Neuron (in vitro differentiated cells): ENCODE results near the gene LAMA5.

Source experiments
- H2AFZ ChIP-seq: one replicate; pipeline ENCODE4 v1.6.1; 2013; ENCODE audit warnings: low read depth, mild to moderate bottlenecking, inconsistent platforms, low read length, moderate library complexity
- H3K27me3 ChIP-seq: one replicate; pipeline ENCODE4 v1.6.1; 2013; ENCODE audit warnings: low read length; ENCODE audit not compliant: insufficient read depth
- H3K36me3 ChIP-seq: one replicate; pipeline ENCODE4 v1.6.1; 2013; ENCODE audit warnings: low read length; ENCODE audit not compliant: insufficient read depth
- H3K4me1 ChIP-seq: one replicate; pipeline ENCODE4 v1.6.1; 2013; ENCODE audit warnings: low read length; ENCODE audit not compliant: insufficient read depth
- H3K4me3 ChIP-seq: 2 replicates; pipeline ENCODE4 v1.5.1; 2013; ENCODE audit warnings: mild to moderate bottlenecking, low read length, moderate library complexity
- H3K9me3 ChIP-seq: one replicate; pipeline ENCODE4 v1.6.1; 2013; ENCODE audit warnings: low read length

The LAMA5 gene

DNA sequence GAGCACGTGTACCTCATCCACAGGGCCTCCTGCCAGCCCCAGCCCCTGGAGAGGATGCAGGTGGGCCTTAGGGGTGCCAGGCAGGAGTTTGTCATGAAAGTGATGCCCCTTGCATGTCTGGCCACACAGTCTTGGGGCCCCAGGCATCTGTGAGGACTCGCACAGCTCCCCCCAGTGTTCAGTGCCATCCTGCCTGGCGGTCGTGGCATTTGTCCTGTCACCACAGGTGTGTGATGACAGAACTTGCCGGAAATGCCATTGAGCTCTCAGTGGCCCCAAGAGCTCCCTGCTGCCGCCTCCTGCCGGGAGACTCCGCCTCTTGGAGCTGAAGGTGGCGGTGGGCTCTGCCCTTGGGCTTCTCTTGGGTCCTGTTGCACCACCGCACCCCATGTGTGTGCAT, 94.9 kb downstream of the LAMA5 start:
- H2AFZ ChIP-seq, result no peak overlapping the region
- peaks cover 25% of the 10 kb centered on the region for H3K36me3 ChIP-seq
- H3K4me3 ChIP-seq, result no peak overlapping the region
- no peaks in the 10 kb centered on the region for H3K27me3 ChIP-seq
- no peaks in the 10 kb centered on the region for H3K4me1 ChIP-seq
- no peaks in the 10 kb centered on the region for H3K9me3 ChIP-seq

DNA sequence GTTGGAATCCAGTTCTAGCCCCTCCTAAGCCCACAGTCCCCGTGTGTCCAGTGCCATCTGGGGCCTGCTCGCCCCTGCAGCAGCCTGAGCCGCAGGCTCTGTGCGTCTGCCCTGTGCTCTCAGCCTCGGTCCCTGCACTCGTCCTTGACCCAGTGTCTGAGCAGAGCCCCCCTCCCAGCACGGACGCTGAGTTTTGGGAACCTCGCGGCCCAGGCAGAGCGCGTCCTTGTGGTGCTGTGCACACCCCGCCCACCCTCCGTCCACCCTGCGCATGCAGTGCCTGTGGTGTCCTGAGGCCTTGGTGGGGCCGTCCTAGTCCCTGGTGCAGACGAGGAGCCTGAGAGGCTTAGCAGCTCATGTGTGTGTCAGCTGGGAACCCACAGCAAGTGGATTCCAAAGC, 97.2 kb downstream of the LAMA5 start:
- H3K4me1 ChIP-seq, result no peaks in the 10 kb centered on the region
- H3K4me3 ChIP-seq, result no peak overlapping the region
- peaks cover 6% of the 10 kb centered on the region for H3K9me3 ChIP-seq
- H2AFZ ChIP-seq, result no peak overlapping the region
- H3K27me3 ChIP-seq, result no peaks in the 10 kb centered on the region
- peaks cover 39% of the 10 kb centered on the region for H3K36me3 ChIP-seq

DNA sequence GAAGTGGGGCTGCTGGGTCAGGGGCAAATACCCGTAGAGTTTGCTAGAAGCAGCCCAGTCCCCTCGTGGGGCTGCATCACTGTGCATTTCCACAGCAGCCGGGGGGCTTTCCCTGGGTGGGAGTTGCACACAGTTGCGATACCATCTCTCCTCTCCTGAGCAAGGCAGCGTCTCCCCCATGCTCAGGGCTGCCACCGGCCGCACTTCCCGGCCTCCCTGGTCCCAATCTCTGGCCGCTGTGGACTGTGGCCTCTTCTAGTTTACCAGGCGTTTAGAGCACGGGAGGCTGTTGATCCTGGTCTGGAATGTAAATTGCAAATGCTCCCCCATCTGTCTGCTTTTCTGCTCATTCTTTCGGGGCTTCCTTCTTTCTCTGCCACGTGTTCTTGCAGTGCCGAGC, 97.7 kb downstream of the LAMA5 start:
- H3K36me3 ChIP-seq, result peaks cover 43% of the 10 kb centered on the region
- peaks cover 11% of the 10 kb centered on the region for H3K9me3 ChIP-seq
- no peaks in the 10 kb centered on the region for H3K4me1 ChIP-seq
- no peaks in the 10 kb centered on the region for H3K27me3 ChIP-seq
- H3K4me3 ChIP-seq, result no peak overlapping the region
- no peak overlapping the region for H2AFZ ChIP-seq

DNA sequence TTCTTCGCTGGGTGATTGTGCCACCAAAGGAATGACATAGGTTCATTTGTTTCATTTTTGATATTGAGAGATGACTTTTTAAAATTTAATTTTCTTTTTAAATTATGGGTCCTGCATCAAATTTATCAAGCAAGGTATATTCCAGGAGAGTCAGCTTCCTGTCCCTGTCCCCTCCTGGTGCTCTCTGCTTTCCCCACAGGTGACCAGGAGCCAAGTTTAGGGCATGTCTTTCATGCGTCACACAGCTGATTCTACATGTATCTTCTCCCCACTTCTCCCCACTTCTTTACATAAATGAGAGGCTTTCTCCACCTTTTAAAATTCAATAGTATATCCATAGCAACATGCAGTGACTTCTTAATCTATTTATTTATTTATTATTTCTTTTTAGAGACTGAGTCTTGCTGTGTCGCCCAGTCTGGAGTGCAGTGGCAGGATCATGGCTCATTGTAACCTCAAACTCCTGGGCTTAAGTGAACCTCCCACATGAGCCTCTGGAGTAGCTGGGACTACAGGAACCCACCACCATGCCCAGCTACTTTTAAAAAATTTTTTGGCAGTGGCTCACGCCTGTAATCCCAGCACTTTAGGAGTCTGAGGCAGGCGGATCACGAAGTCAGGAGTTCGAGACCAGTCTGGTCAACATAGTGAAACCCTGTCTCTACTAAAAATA, 98.7 kb downstream of the LAMA5 start:
- Histone ChIP-seq H2AFZ (no peak overlapping the region), H3K27me3 (no peaks in the 10 kb centered on the region), H3K9me3 (peaks cover 15% of the 10 kb centered on the region), H3K4me1 (no peaks in the 10 kb centered on the region), H3K4me3 (no peak overlapping the region), H3K36me3 (peaks cover 43% of the 10 kb centered on the region)

DNA sequence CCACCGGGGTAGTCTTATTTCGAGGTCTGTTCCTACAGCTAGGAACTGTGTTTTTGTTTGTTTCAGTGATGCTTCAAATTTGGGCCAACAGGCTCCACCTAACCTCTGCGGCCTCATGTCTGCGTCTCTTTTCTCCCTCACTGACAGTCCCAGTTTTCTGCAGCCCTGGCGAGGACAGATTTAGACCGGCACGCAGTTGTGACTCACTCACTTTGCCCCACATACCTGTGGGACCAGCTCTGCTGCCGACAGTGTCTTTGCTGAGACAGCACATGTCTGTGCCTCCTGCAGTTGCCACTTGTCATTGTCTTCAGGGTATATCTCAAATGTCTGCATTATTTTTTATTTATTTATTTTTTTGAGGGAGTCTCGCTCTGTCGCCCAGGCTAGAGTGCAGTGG, 99.6 kb downstream of the LAMA5 start:
- Histone ChIP-seq H3K4me3 (no peak overlapping the region), H3K9me3 (peaks cover 15% of the 10 kb centered on the region), H3K36me3 (peaks cover 44% of the 10 kb centered on the region), H3K27me3 (no peaks in the 10 kb centered on the region), H2AFZ (no peak overlapping the region), H3K4me1 (no peaks in the 10 kb centered on the region)

DNA sequence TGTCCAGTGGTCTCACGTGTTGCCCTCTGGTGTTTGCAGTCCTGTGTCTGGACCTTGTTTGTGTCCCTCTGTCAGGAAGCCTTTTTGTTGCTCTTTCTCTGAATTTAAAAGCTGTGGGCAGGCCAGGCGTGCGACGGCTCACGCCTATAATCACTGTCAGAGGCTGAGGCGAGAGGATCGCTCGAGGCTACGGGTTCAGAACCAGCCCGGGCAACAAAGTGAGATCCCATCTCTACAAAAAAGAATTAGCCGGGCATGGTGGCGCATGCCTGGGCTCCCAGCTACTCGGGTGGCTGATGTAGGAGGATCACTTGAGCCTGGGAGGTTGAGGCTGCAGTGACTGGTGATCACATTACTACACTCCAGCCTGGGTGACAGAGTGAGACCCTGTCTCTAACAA, 100.3 kb downstream of the LAMA5 start:
- H3K9me3 ChIP-seq, result peaks cover 15% of the 10 kb centered on the region
- H3K4me3 ChIP-seq, result no peak overlapping the region
- peaks cover 44% of the 10 kb centered on the region for H3K36me3 ChIP-seq
- no peaks in the 10 kb centered on the region for H3K27me3 ChIP-seq
- no peaks in the 10 kb centered on the region for H3K4me1 ChIP-seq
- no peak overlapping the region for H2AFZ ChIP-seq

DNA sequence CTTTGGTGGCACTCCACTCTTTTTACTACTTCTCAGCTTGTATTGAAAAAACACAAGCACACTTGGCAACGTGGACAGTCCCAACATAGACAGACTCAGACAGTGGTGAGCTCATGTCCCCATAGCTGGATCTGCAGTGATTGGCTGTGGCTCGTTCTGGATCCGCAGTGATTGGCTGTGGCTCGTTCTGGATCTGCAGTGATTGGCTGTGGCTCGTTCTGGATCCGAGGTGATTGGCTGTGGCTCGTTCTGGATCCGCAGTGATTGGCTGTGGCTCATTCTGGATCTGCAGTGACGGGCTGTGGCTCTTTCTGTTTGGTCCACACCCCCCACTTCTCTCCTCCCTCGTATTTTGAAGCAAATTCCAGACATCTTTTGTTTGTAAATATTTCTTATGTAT, 100.8 kb downstream of the LAMA5 start:
- Histone ChIP-seq H3K4me1 (no peaks in the 10 kb centered on the region), H3K27me3 (no peaks in the 10 kb centered on the region), H2AFZ (no peak overlapping the region), H3K9me3 (peaks cover 15% of the 10 kb centered on the region), H3K36me3 (peaks cover 47% of the 10 kb centered on the region), H3K4me3 (no peak overlapping the region)

DNA sequence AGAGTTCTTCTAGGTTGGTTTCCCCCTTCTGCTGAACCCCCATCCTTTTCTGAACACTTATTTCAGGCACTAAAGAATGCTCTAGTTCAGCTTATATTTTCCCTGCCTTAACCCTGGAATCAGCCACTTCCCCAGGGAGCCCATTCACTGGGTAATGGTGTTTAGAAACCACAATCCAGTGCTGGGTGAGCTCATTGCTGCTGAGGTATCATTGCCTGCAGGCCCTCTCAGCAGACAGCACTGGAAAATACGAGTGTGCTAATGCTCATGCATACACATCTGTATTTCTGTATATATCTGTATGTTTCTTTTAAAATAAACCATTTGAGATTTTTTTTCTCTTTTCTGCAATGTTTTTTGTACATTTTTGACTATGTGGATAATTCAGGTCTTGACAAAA, 101.7 kb downstream of the LAMA5 start:
- Histone ChIP-seq H2AFZ (no peak overlapping the region), H3K27me3 (no peaks in the 10 kb centered on the region), H3K4me1 (no peaks in the 10 kb centered on the region), H3K4me3 (no peak overlapping the region), H3K36me3 (peaks cover 54% of the 10 kb centered on the region), H3K9me3 (peaks cover 15% of the 10 kb centered on the region)

DNA sequence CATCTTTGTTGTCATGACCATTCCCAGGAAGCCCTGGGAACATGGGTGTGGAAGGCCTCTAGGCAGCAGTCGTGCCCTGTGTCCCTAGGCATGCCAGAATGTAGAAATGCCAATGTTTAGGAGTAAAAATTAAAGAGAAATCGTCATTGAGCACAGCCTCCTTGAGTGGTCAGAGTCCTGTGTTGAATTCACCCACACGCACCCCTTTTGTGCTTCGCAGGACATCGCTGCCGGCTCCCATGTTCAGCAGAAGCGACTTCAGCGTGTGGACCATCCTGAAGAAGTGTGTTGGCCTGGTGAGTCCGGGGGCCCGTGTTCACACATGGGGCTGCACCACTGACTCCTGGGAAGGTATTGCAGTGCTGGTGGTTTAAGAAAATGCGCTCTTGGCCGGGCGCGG, 103.7 kb downstream of the LAMA5 start:
- Histone ChIP-seq H3K27me3 (no peaks in the 10 kb centered on the region), H3K9me3 (peaks cover 15% of the 10 kb centered on the region), H3K4me1 (no peaks in the 10 kb centered on the region), H3K36me3 (peaks cover 70% of the 10 kb centered on the region), H3K4me3 (no peak overlapping the region), H2AFZ (no peak overlapping the region)

DNA sequence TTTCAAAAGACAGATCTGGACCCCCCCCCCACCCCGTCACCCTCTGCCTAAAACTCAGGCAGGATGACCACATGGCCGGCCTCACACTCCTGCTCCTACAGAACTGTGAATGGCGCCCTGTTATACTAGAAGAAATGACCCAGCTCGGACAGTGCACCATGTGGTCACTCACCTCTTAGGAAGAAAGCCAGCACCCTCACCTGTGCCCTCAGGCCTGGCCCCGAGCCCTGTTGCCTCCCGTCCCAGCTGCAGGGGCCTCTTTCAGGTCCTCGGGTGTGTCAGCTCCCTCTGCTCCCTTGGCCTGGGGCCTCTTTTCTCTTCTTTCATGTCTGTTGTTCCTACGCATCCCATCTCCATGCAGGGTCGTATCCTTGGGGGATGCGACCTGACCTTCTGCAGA, 105.0 kb downstream of the LAMA5 start:
- H3K36me3 ChIP-seq, result peaks cover 75% of the 10 kb centered on the region
- peaks cover 15% of the 10 kb centered on the region for H3K9me3 ChIP-seq
- H3K4me3 ChIP-seq, result no peak overlapping the region
- H3K4me1 ChIP-seq, result no peaks in the 10 kb centered on the region
- no peaks in the 10 kb centered on the region for H3K27me3 ChIP-seq
- no peak overlapping the region for H2AFZ ChIP-seq

DNA sequence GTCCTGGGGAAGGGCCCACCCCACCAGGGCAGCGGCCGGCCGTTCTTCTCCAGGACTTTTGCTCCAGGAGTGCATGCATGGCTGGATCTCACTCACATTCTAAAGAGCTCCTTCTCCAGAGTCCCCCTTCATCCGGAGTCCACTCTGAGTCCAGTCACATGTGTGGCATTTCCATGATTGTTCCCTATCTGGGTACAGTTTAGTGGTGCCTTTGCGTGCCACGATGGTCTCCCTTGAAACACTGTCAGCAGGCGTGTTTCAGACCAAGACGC, 107.9 kb downstream of the LAMA5 start:
- Histone ChIP-seq H3K9me3 (peaks cover 10% of the 10 kb centered on the region), H3K4me1 (no peaks in the 10 kb centered on the region), H3K4me3 (no peak overlapping the region), H3K27me3 (no peaks in the 10 kb centered on the region), H3K36me3 (peaks cover 63% of the 10 kb centered on the region), H2AFZ (no peak overlapping the region)
